ENCODE results near the gene INPP5D. TPM values are rescaled to one million over a fixed set of nuclear protein-coding genes. Genes with fewer than 3 reads are reported as not detected.
A peak's percentile ranks its signal among the peaks of the same experiment; 100 is the strongest.

INPP5D gene
- total RNA-seq, 1 experiment from 2014 or later: 12.7 TPM

- H2BK20ac ChIP-seq (ENCODE audit: low read depth, low read length, poor library complexity, severe bottlenecking): no peak overlapping the region
- H3T11ph ChIP-seq (ENCODE audit: low read length): no peak overlapping the region
- no peak overlapping the region for H2BK5ac ChIP-seq (ENCODE audit: insufficient read length, low read length)
- no peak overlapping the region for H3K56ac ChIP-seq (ENCODE audit: insufficient read length, low read depth, low read length)
- no peaks in the 10 kb centered on the region for H3K9me3 ChIP-seq (ENCODE audit: control insufficient read depth, low read depth, low read length)
- H2BK120ac ChIP-seq (ENCODE audit: low read depth, low read length, poor library complexity, severe bottlenecking): no peak overlapping the region
- no peaks in the 10 kb centered on the region for H3K27me3 ChIP-seq (ENCODE audit: insufficient read depth, low read length)
- no CpG with 5 or more reads among the region's 1 CpG for WGBS (ENCODE audit: extremely low coverage, insufficient read length, low lambda C conversion rate)
- no peak overlapping the region for H4K8ac ChIP-seq (replicated peaks; ENCODE audit: insufficient read length, low read depth, low read length)
- H3K4me1 Mint-ChIP-seq: no peaks in the 10 kb centered on the region
- no peak overlapping the region for H2BK12ac ChIP-seq (ENCODE audit: insufficient read length, low read depth, low read length)
- H4K5ac ChIP-seq (ENCODE audit: insufficient read length, low read depth, low read length): no peak overlapping the region
- H3K79me1 ChIP-seq (ENCODE audit: insufficient read depth, low read depth, low read length, poor library complexity, severe bottlenecking): no peaks in the 10 kb centered on the region
- H3K27me3 Mint-ChIP-seq (ENCODE audit: low read depth): peaks cover 1% of the 10 kb centered on the region; the same call in 1 of the 2 replicates
- no peak overlapping the region for H3K27ac ChIP-seq (ENCODE audit: insufficient read length, low read depth, low read length)
- H3K9me3 Mint-ChIP-seq: peaks cover 0 to 5% of the 10 kb centered on the region in 2 experiments; a peak in 2 of 5 replicates
- no peaks in the 10 kb centered on the region for H3K23me2 ChIP-seq (ENCODE audit: insufficient read length, low read depth, low read length, poor library complexity, severe bottlenecking)
- H3K79me2 ChIP-seq (ENCODE audit: insufficient read depth, low read length): no peaks in the 10 kb centered on the region
- H3K4me3 Mint-ChIP-seq: no peak overlapping the region
- no peaks in the 10 kb centered on the region for H3K4me1 ChIP-seq (ENCODE audit: insufficient read depth, low read length)
- H3K23ac ChIP-seq (ENCODE audit: insufficient read length, low read depth, low read length): no peak overlapping the region
- H3K14ac ChIP-seq (ENCODE audit: insufficient read depth, low read length): no peak overlapping the region
- no peak for DNase-seq
- H4K91ac ChIP-seq (ENCODE audit: insufficient read length, low read depth, low read length): no peak overlapping the region
- no peak overlapping the region for H2AK5ac ChIP-seq (ENCODE audit: insufficient read length, low read length)
- H2AFZ ChIP-seq (ENCODE audit: low read length): no peak overlapping the region
- TF ChIP-seq, protein P1, sequence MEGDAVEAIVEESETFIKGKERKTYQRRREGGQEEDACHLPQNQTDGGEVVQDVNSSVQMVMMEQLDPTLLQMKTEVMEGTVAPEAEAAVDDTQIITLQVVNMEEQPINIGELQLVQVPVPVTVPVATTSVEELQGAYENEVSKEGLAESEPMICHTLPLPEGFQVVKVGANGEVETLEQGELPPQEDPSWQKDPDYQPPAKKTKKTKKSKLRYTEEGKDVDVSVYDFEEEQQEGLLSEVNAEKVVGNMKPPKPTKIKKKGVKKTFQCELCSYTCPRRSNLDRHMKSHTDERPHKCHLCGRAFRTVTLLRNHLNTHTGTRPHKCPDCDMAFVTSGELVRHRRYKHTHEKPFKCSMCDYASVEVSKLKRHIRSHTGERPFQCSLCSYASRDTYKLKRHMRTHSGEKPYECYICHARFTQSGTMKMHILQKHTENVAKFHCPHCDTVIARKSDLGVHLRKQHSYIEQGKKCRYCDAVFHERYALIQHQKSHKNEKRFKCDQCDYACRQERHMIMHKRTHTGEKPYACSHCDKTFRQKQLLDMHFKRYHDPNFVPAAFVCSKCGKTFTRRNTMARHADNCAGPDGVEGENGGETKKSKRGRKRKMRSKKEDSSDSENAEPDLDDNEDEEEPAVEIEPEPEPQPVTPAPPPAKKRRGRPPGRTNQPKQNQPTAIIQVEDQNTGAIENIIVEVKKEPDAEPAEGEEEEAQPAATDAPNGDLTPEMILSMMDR (conservative IDR thresholded peaks at IDR 0.05): no peak
- no peak overlapping the region for H3K4me2 ChIP-seq (ENCODE audit: insufficient read depth, insufficient read length, low read length)
- no peak overlapping the region for H3K9ac ChIP-seq (ENCODE audit: extremely low read depth, insufficient read length, low read length)
- no peak overlapping the region for H2BK15ac ChIP-seq (ENCODE audit: low read depth, low read length)
- no peak overlapping the region for H3K4ac ChIP-seq (ENCODE audit: low read depth, low read length)
- H3K27ac Mint-ChIP-seq: peak overlapping the region in 1 of 3 experiments; percentile 76; a peak in 1 of 7 replicates
- H3K36me3 Mint-ChIP-seq (ENCODE audit: insufficient read depth in 1 of 3, low read depth in 3 of 3): no peaks in the 10 kb centered on the region
- H3K18ac ChIP-seq (ENCODE audit: insufficient read length, low read depth, low read length): no peak overlapping the region
- no peaks in the 10 kb centered on the region for H4K20me1 ChIP-seq (ENCODE audit: control insufficient read depth, insufficient read depth, insufficient read length)
Measured at GRCh38 chr2:233011702-233012131, 48.4 kb upstream of the INPP5D start.
